HepG2 (cell line): ENCODE measurements around the gene CORT. TPM values are rescaled to one million over a fixed set of nuclear protein-coding genes. Genes with fewer than 3 reads are reported as not detected.

Source experiments
- ATAC-seq: fragments of 200-7000 bp; cut with Tn5 transposase; 3 replicates; pipeline ENCODE4 v1.9.1; 2020; ENCODE audit warnings: mild to moderate bottlenecking, moderate library complexity
- BruUV-seq: library from RNA; stranded (reverse); fragments of 400-500 nt; replicated peaks from 2 replicates; lab custom pipeline; 2021; lab: Mats Ljungman, UMichigan
- CTCF ChIA-PET: fragments of 300-600 bp; formaldehyde crosslinking; extraction: SDS; loops from one replicate; lab custom pipeline; 2021; ENCODE audit warnings: low total read pairs, inconsistent platforms, low intra/inter-chr PET ratio; lab: Yijun Ruan, JAX
- POLR2A ChIA-PET: fragments of 350-600 bp; sonication (Branson Sonifier 250); formaldehyde crosslinking; loops from one replicate; lab custom pipeline; 2020; ENCODE audit warnings: antibody characterized with exemption, inconsistent platforms; lab: Yijun Ruan, JAX
- DNase-seq: peaks from one replicate; pipeline ENCODE4 v3.0.0-alpha.2; 2015; ENCODE audit warnings: low spot score
- FAIRE-seq: peaks from 3 replicates; lab custom pipeline; 2011; peaks lifted over from hg19 to GRCh38; lab: Jason Lieb, UNC
- H2AFZ ChIP-seq: one replicate; pipeline ENCODE4 v1.6.1; 2011; ENCODE audit warnings: low read length, inconsistent platforms
- H3K27ac ChIP-seq: fragments of 300-600 bp; 3 replicates; pipeline ENCODE4 v1.8.0; 2011; ENCODE audit warnings: mixed run types, mild to moderate bottlenecking, mixed read lengths, low read length, inconsistent platforms; ENCODE audit not compliant: insufficient read depth; ENCODE audit errors: extremely low read length
- H3K27me3 ChIP-seq, 2 experiments: fragments of 200-600 bp in 1 of 2; 2 replicates in 1 of 2; 3 replicates in 1 of 2; pipeline versions ENCODE4 v1.6.0 to v1.8.0; 2011; ENCODE audit warnings: low read length in 2 of 2, mild to moderate bottlenecking in 2 of 2, moderate library complexity in 2 of 2, inconsistent platforms in 1 of 2; ENCODE audit not compliant: insufficient read depth in 2 of 2, control insufficient read depth in 1 of 2
- H3K36me3 ChIP-seq, 2 experiments: fragments of 200-600 bp in 1 of 2; replicated peaks in 1 of 2; 2 replicates in 1 of 2; 3 replicates in 1 of 2; pipeline versions ENCODE4 v1.5.1 to v1.8.0; 2011; ENCODE audit warnings: low read length in 2 of 2, inconsistent platforms in 1 of 2; ENCODE audit not compliant: insufficient read depth in 2 of 2, control insufficient read depth in 1 of 2
- H3K4me1 ChIP-seq: 2 replicates; pipeline ENCODE4 v1.5.1; 2012; ENCODE audit warnings: low read length, inconsistent platforms; ENCODE audit not compliant: insufficient read depth
- H3K4me2 ChIP-seq: 2 replicates; pipeline ENCODE4 v1.6.0; 2011; ENCODE audit warnings: low read depth, low read length, inconsistent platforms
- H3K4me3 ChIP-seq, 3 experiments: fragments of 200-600 bp in 1 of 3; sonication (generic), shearing (Covaris generic) in 1 of 3; replicated peaks in 1 of 3; 2 replicates each; pipeline ENCODE4 v1.5.1; 2011 to 2016; ENCODE audit warnings: low read length in 3 of 3, inconsistent platforms in 2 of 3, low read depth in 2 of 3, mild to moderate bottlenecking in 2 of 3, control low read depth in 1 of 3, mixed read lengths in 1 of 3; ENCODE audit not compliant: insufficient read depth in 1 of 3
- H3K79me2 ChIP-seq: one replicate; pipeline ENCODE4 v1.6.1; 2011; ENCODE audit warnings: low read length, inconsistent platforms; ENCODE audit not compliant: insufficient read depth
- H3K9ac ChIP-seq: 2 replicates; pipeline ENCODE4 v1.6.0; 2011; ENCODE audit warnings: mild to moderate bottlenecking, low read depth, low read length, inconsistent platforms; ENCODE audit not compliant: insufficient read depth
- H3K9me3 ChIP-seq: 2 replicates; pipeline ENCODE4 v1.5.1; 2012; ENCODE audit warnings: mild to moderate bottlenecking, low read length
- H4K20me1 ChIP-seq: 2 replicates; pipeline ENCODE4 v1.6.0; 2011; ENCODE audit warnings: inconsistent platforms, mild to moderate bottlenecking, low read length, moderate library complexity; ENCODE audit not compliant: insufficient read depth
- ERF ChIP-seq: IDR thresholded peaks from 2 replicates; pipeline ENCODE4 v1.6.1; 2018; ENCODE audit warnings: missing biosample characterization, missing genetic modification reagents
- FOXA3 ChIP-seq: IDR thresholded peaks from 2 replicates; pipeline ENCODE4 v1.6.1; 2016; ENCODE audit warnings: missing genetic modification reagents, missing compliant biosample characterization
- GPN1 ChIP-seq: sonication (generic); formaldehyde crosslinking; IDR thresholded peaks from 2 replicates; pipeline ENCODE4 v1.5.1; 2020; ENCODE audit warnings: missing genetic modification reagents, borderline replicate concordance
- NFE2 ChIP-seq: sonication (generic); formaldehyde crosslinking; IDR thresholded peaks from 2 replicates; pipeline ENCODE4 v1.4.0; 2020; ENCODE audit warnings: missing genetic modification reagents
- POGK ChIP-seq: sonication (generic); formaldehyde crosslinking; conservative IDR thresholded peaks from 2 replicates; pipeline ENCODE4 v1.8.0; 2022; ENCODE audit warnings: mild to moderate bottlenecking, moderate library complexity, missing genetic modification reagents
- RAD21 ChIP-seq: fragments of 450-650 bp; formaldehyde crosslinking; IDR thresholded peaks from 2 replicates; pipeline ENCODE4 v1.5.0; 2020; ENCODE audit warnings: mild to moderate bottlenecking
- TBX2 ChIP-seq: sonication (generic); formaldehyde crosslinking; IDR thresholded peaks from 2 replicates; pipeline ENCODE4 v1.5.0; 2020; ENCODE audit warnings: missing genetic modification reagents, mild to moderate bottlenecking, borderline replicate concordance
- ZBTB8A ChIP-seq: sonication (generic); formaldehyde crosslinking; IDR thresholded peaks from 2 replicates; pipeline ENCODE4 v1.4.0; 2020; ENCODE audit warnings: mild to moderate bottlenecking, low read depth, missing genetic modification reagents, borderline replicate concordance
- ZMYM2 ChIP-seq: sonication (generic); formaldehyde crosslinking; IDR thresholded peaks from 2 replicates; pipeline ENCODE4 v1.8.0; 2022; ENCODE audit warnings: mild to moderate bottlenecking, missing genetic modification reagents
- ZNF678 ChIP-seq: sonication (generic); formaldehyde crosslinking; IDR thresholded peaks from 2 replicates; pipeline ENCODE4 v1.4.0; 2020; ENCODE audit warnings: mild to moderate bottlenecking, missing genetic modification reagents
- WGBS: methylation state at CpG from one replicate; pipeline ENCODE4 v1.1.6; 2017; ENCODE audit warnings: low lambda C conversion rate; 5-methylcytosine and 5-hydroxymethylcytosine counted together
- in situ Hi-C: cut with HindIII; loops from 2 replicates; pipeline ENCODE4 v1.10.0; 2017; ENCODE audit warnings: low pct_unique_long_range_greater_than_20kb; ENCODE audit not compliant: extremely low pct_ligation_motif_present
- intact Hi-C: fragments of 100-400 bp; cut with micrococcal nuclease; formaldehyde crosslinking; loops from one replicate; pipeline ENCODE4 v1.10.0; 2022; ENCODE audit not compliant: unreplicated experiment
- polyA plus RNA-seq, 8 experiments: library from polyadenylated mRNA; depleted of rRNA in 3 of 8; stranded (reverse) in 7 of 8; unstranded in 1 of 8; fragments of >200 nt; fragmentation: Illumina TruSeq in 4 of 8; extraction: Trizol in 4 of 8; gene quantifications; 2 replicates each; pipeline versions ENCODE4 v1.2.1 to v1.2.3, GENCODE V29; 2011 to 2016; ENCODE audit warnings: low read depth in 4 of 8, missing spikeins in 1 of 8, mixed read lengths in 1 of 8; ENCODE audit not compliant: insufficient read depth in 1 of 8
- total RNA-seq, 5 experiments: library from RNA; depleted of rRNA; stranded (reverse); fragments of >200 nt; fragmentation: Illumina TruSeq; extraction: Trizol; gene quantifications; 2 replicates each; pipeline ENCODE4 v1.2.3, GENCODE V29; 2016; ENCODE audit warnings: low read depth in 1 of 5
- TF ChIP-seq, protein P1 (sequence below): sonication (generic); formaldehyde crosslinking; IDR thresholded peaks from 2 replicates; pipeline ENCODE4 v1.5.0; 2020; ENCODE audit warnings: missing genetic modification reagents
- TF ChIP-seq, protein P2 (sequence below): sonication (generic); formaldehyde crosslinking; IDR thresholded peaks from 2 replicates; pipeline ENCODE4 v1.8.0; 2022; ENCODE audit warnings: missing genetic modification reagents, mild to moderate bottlenecking, inconsistent platforms, borderline replicate concordance
- TF ChIP-seq, protein P3 (sequence below): sonication (generic); formaldehyde crosslinking; IDR thresholded peaks from 2 replicates; pipeline ENCODE4 v1.9.0; 2022; ENCODE audit warnings: missing genetic modification reagents, mild to moderate bottlenecking, borderline replicate concordance
- TF ChIP-seq, protein P4 (sequence below): sonication (generic); formaldehyde crosslinking; IDR thresholded peaks from 2 replicates; pipeline ENCODE4 v1.9.0; 2021; ENCODE audit warnings: missing genetic modification reagents, borderline replicate concordance

Gene CORT
- total and polyA plus RNA-seq, 2 of the 13 experiments (the other 11 are each of a cell fraction or from before 2014, with no cell fraction given), result 0.11 to 0.62 TPM

DNA sequence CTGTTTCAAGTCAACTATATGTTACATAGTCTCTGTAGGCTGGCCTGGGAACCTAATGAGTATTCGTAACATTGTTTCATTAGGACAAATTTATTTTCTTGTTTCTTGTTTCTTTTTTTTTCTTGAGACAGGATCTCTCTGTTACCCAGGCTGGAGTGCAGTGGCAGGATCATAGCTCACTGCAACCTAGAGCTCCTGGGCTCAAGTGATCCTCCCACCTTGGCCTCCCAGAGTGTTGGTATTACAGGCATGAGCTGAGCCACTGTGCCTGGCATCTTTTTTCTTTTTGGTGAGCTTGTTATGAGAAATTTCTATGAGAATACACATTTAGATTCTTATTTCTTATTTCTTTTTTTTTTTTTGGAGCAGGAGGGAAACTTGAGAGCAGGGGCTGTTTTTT is 12.8 kb upstream of the CORT start:
- FAIRE-seq (no peak), DNase-seq (no peak), ATAC-seq (no peak)
- no peaks in the 10 kb centered on the region for H3K9me3 ChIP-seq
- ChIA-PET POLR2A (interaction anchor here (0.5 kb wide), 1 partner anchor 9 kb away, joined by 5 read pairs; no protein-coding TSS in a partner anchor), CTCF (no interaction called here)
- no peak overlapping the region for H3K9ac ChIP-seq
- WGBS, result 96% methylated on average over 1 of the region's 1 CpG
- in situ Hi-C loops, result no loop called here
- H3K4me3 ChIP-seq, result no peak overlapping the region
- H3K4me2 ChIP-seq, result no peak overlapping the region
- 0 out of 5 replicates have a peak, but pooled peaks cover 0 to 3% of the 10 kb centered on the region in 2 experiments for H3K36me3 ChIP-seq
- no peak overlapping the region for H2AFZ ChIP-seq
- intact Hi-C loops, result no loop called here
- H3K27ac ChIP-seq, result peak overlapping the region; percentile 36
- BruUV-seq, result no TSS peak
- H3K4me1 ChIP-seq, result peaks cover 56% of the 10 kb centered on the region
- H3K79me2 ChIP-seq, result no peaks in the 10 kb centered on the region
- no peaks in the 10 kb centered on the region for H4K20me1 ChIP-seq
- no peaks in the 10 kb centered on the region for H3K27me3 ChIP-seq
- TF ChIP-seq ZMYM2 (CRISPR knock-in tag) (no peak), GPN1 (CRISPR knock-in tag) (no peak), TBX2 (CRISPR knock-in tag) (no peak), ERF (no peak), ZBTB8A (CRISPR knock-in tag) (no peak), RAD21 (CRISPR knock-in tag) (no peak), POGK (CRISPR knock-in tag) (no peak), FOXA3 (CRISPR knock-in tag) (no peak), NFE2 (no peak), ZNF678 (CRISPR knock-in tag) (no peak)
- TF ChIP-seq, protein P1, sequence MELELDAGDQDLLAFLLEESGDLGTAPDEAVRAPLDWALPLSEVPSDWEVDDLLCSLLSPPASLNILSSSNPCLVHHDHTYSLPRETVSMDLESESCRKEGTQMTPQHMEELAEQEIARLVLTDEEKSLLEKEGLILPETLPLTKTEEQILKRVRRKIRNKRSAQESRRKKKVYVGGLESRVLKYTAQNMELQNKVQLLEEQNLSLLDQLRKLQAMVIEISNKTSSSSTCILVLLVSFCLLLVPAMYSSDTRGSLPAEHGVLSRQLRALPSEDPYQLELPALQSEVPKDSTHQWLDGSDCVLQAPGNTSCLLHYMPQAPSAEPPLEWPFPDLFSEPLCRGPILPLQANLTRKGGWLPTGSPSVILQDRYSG (CRISPR knock-in tag), result no peak
- TF ChIP-seq, protein P2, sequence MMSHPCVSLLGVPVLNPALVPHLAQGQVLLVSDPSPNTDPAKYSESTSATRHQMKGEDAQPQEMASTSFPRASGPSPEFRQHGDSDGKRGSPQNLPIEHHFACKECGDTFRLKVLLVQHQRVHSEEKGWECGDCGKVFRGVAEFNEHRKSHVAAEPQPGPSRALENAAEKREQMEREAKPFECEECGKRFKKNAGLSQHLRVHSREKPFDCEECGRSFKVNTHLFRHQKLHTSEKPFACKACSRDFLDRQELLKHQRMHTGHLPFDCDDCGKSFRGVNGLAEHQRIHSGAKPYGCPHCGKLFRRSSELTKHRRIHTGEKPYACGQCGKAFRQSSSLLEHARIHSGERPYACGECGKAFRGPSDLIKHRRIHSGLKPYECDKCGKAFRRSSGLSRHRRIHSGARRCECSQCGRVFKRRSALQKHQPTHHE (CRISPR knock-in tag), result no peak
- TF ChIP-seq, protein P3, sequence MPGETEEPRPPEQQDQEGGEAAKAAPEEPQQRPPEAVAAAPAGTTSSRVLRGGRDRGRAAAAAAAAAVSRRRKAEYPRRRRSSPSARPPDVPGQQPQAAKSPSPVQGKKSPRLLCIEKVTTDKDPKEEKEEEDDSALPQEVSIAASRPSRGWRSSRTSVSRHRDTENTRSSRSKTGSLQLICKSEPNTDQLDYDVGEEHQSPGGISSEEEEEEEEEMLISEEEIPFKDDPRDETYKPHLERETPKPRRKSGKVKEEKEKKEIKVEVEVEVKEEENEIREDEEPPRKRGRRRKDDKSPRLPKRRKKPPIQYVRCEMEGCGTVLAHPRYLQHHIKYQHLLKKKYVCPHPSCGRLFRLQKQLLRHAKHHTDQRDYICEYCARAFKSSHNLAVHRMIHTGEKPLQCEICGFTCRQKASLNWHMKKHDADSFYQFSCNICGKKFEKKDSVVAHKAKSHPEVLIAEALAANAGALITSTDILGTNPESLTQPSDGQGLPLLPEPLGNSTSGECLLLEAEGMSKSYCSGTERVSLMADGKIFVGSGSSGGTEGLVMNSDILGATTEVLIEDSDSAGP (CRISPR knock-in tag), result no peak
- TF ChIP-seq, protein P4, sequence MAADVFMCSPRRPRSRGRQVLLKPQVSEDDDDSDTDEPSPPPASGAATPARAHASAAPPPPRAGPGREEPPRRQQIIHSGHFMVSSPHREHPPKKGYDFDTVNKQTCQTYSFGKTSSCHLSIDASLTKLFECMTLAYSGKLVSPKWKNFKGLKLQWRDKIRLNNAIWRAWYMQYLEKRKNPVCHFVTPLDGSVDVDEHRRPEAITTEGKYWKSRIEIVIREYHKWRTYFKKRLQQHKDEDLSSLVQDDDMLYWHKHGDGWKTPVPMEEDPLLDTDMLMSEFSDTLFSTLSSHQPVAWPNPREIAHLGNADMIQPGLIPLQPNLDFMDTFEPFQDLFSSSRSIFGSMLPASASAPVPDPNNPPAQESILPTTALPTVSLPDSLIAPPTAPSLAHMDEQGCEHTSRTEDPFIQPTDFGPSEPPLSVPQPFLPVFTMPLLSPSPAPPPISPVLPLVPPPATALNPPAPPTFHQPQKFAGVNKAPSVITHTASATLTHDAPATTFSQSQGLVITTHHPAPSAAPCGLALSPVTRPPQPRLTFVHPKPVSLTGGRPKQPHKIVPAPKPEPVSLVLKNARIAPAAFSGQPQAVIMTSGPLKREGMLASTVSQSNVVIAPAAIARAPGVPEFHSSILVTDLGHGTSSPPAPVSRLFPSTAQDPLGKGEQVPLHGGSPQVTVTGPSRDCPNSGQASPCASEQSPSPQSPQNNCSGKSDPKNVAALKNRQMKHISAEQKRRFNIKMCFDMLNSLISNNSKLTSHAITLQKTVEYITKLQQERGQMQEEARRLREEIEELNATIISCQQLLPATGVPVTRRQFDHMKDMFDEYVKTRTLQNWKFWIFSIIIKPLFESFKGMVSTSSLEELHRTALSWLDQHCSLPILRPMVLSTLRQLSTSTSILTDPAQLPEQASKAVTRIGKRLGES (CRISPR knock-in tag), result no peak
